ENCODE results near the gene WDR4. TPM values are rescaled to one million over a fixed set of nuclear protein-coding genes. Genes with fewer than 3 reads are reported as not detected.

WDR4 gene
- total and polyA plus RNA-seq, 12 donors: 3.7 to 9.8 (median 4.5) TPM

GRCh38 chr21:42855171-42855936 lies 24.0 kb downstream of the WDR4 start:
- Histone ChIP-seq H3K4me1 (no peaks in the 10 kb centered on the region), H3K36me3 (peaks cover 0 to 100% (median 61%) of the 10 kb centered on the region in 9 donors), H3K27ac (no peak overlapping the region), H3K4me3 (no peak overlapping the region), H3K27me3 (no peaks in the 10 kb centered on the region), H3K9me3 (no peaks in the 10 kb centered on the region)
- ATAC-seq (no peak), DNase-seq (no peak)
- intact Hi-C loops (cut with DNase I): loop anchor here in 1 of 10 donors (1.0 kb wide), 1 partner anchor 22 kb away; no protein-coding TSS in a partner anchor
- no peak for TF ChIP-seq CTCF (IDR thresholded peaks at IDR 0.05)
- 90 to 93% methylated on average over 19 of the region's 19 CpGs for WGBS, 2 donors

- H3K27ac ChIP-seq: no peak overlapping the region
Observed at GRCh38 chr21:42854246-42855010, 24.9 kb downstream of the WDR4 start.

GRCh38 chr21:42853621-42854020 lies 25.7 kb downstream of the WDR4 start:
- Histone ChIP-seq H3K36me3 (peaks cover 0 to 97% (median 71%) of the 10 kb centered on the region in 9 donors), H3K9me3 (no peaks in the 10 kb centered on the region), H3K4me3 (no peak overlapping the region), H3K4me1 (no peaks in the 10 kb centered on the region), H3K27me3 (no peaks in the 10 kb centered on the region), H3K27ac (no peak overlapping the region)
- no peak for ATAC-seq
- TF ChIP-seq CTCF (IDR thresholded peaks at IDR 0.05): no peak
- intact Hi-C loops (cut with DNase I): no loop called here
- 94 to 96% methylated on average over 20 of the region's 20 CpGs for WGBS, 2 donors
- no peak for DNase-seq

More at GRCh38 chr21:42854246-42855010, 24.9 kb downstream of the WDR4 start:
- intact Hi-C loops (cut with DNase I): loop anchor here in 1 of 10 donors (1.0 kb wide), 1 partner anchor 21 kb away; no protein-coding TSS in a partner anchor
- Histone ChIP-seq H3K9me3 (no peaks in the 10 kb centered on the region), H3K4me3 (no peak overlapping the region), H3K36me3 (peaks cover 0 to 100% (median 67%) of the 10 kb centered on the region in 9 donors), H3K27me3 (no peaks in the 10 kb centered on the region), H3K4me1 (no peaks in the 10 kb centered on the region)
- DNase-seq: no peak
- no peak for ATAC-seq
- TF ChIP-seq CTCF (IDR thresholded peaks at IDR 0.05): no peak
- WGBS, 2 donors: 95 to 96% methylated on average over 28 of the region's 28 CpGs

- Histone ChIP-seq H3K9me3 (no peaks in the 10 kb centered on the region), H3K36me3 (peaks cover 0 to 92% (median 71%) of the 10 kb centered on the region in 9 donors), H3K27ac (no peak overlapping the region), H3K27me3 (no peaks in the 10 kb centered on the region), H3K4me1 (no peaks in the 10 kb centered on the region), H3K4me3 (no peak overlapping the region)
- WGBS, 2 donors: 97 to 98% methylated on average over 20 of the region's 20 CpGs
- intact Hi-C loops (cut with DNase I): no loop called here
- DNase-seq (no peak), ATAC-seq (no peak)
- TF ChIP-seq CTCF (IDR thresholded peaks at IDR 0.05): no peak
Observed at GRCh38 chr21:42852925-42853570, 26.3 kb downstream of the WDR4 start.

All from heart right ventricle (tissue), 16 donors.